HG02610 (cell line): ENCODE results near the gene SLC38A9.
"Not testable (repeated sequence)": the region's sequence is repeated elsewhere in the genome, so short reads cannot be mapped to it uniquely, and the experiment has no call there.

Experiments used
- ATAC-seq: cut with Tn5 transposase; IDR thresholded peaks from one replicate; pipeline ENCODE4 v1.9.1; 2021; ENCODE audit warnings: mild to moderate bottlenecking, moderate library complexity; ENCODE audit not compliant: unreplicated experiment

SLC38A9 gene

GRCh38 chr5:55706230-55706629 is 5.9 kb downstream of the SLC38A9 start:
- no peak for ATAC-seq

GRCh38 chr5:55702598-55703345 is 9.4 kb downstream of the SLC38A9 start:
- no peak for ATAC-seq

GRCh38 chr5:55701462-55702103 is 10.5 kb downstream of the SLC38A9 start:
- ATAC-seq, result no peak

- no peak for ATAC-seq
Measured at GRCh38 chr5:55700745-55701144, 11.4 kb downstream of the SLC38A9 start.

- ATAC-seq, result peak; percentile 80
Measured at GRCh38 chr5:55699041-55699688, 13.0 kb downstream of the SLC38A9 start.

GRCh38 chr5:55696704-55697103 is 15.4 kb downstream of the SLC38A9 start:
- not testable (repeated sequence) for ATAC-seq

GRCh38 chr5:55694152-55694830 is 17.8 kb downstream of the SLC38A9 start:
- ATAC-seq, result no peak

GRCh38 chr5:55692509-55692908 is 19.6 kb downstream of the SLC38A9 start:
- ATAC-seq, result no peak

- ATAC-seq, result no peak
Measured at GRCh38 chr5:55692106-55692417, 20.1 kb downstream of the SLC38A9 start.

- no peak for ATAC-seq
Measured at GRCh38 chr5:55691265-55692105, 20.6 kb downstream of the SLC38A9 start.

- no peak for ATAC-seq
Measured at GRCh38 chr5:55682071-55682470, 30.1 kb downstream of the SLC38A9 start.

- ATAC-seq, result no peak
Measured at GRCh38 chr5:55681301-55681700, 30.8 kb downstream of the SLC38A9 start.

GRCh38 chr5:55680353-55680752 is 31.8 kb downstream of the SLC38A9 start:
- no peak for ATAC-seq

GRCh38 chr5:55679556-55679955 is 32.6 kb downstream of the SLC38A9 start:
- no peak for ATAC-seq

GRCh38 chr5:55675119-55675518 is 37.0 kb downstream of the SLC38A9 start:
- ATAC-seq, result no peak

- no peak for ATAC-seq
Measured at GRCh38 chr5:55674340-55674739, 37.8 kb downstream of the SLC38A9 start.

GRCh38 chr5:55672477-55672911 is 39.6 kb downstream of the SLC38A9 start:
- no peak for ATAC-seq

GRCh38 chr5:55671975-55672374 is 40.1 kb downstream of the SLC38A9 start:
- no peak for ATAC-seq

GRCh38 chr5:55668356-55668755 is 43.8 kb downstream of the SLC38A9 start:
- ATAC-seq, result no peak

- ATAC-seq, result no peak
Measured at GRCh38 chr5:55667938-55668337, 44.2 kb downstream of the SLC38A9 start.

- no peak for ATAC-seq
Measured at GRCh38 chr5:55665065-55665464, 47.1 kb downstream of the SLC38A9 start.
